ENCODE data around the gene SH3PXD2B. TPM values are rescaled to one million over a fixed set of nuclear protein-coding genes. Genes with fewer than 3 reads are reported as not detected.

The SH3PXD2B gene
- total and polyA plus RNA-seq, 2 of the 4 experiments (the other 2 are of a cell fraction) = 8.2 to 14.4 TPM

DNA sequence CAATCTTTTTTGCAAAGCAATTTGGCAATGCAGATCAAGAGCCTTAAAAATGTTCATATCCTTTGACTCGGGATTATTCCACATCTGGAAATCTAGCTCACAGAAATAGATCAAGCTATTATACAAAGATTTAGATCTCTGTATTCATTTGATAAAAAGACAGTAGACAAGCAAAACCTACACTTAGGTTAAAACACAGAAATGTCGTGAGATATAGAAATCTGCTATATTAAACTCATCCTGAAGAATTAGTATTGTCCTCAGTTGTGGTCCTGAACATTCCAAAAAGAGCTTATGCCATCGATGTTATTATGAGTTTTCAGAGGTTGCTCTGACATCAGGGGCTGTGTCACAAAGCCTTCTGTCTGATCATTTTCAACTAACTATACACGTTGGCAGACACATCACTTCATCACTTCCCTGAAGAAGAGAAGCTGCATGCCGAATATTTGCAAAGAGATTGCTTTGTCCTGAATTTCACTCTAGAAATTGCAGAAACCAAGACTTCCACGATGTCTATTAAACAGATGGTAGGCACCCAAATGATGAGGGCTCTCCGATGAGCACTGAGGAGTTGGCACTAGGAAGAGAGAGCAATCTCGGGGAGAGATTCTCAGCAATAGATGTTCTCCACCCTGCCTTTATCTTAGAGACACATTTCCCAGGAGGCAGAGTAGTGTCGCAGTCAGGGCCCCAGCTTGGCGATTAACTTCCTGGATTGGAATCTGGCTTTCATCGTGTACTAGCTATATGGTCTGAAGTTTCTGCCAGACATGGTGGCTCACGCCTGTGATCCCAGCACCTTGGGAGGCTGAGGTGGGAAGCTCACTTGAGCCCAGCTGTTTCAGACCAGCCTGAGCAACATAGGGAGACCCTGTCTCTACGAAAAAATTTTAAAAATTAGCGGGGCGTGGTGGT, 168.8 kb downstream of the SH3PXD2B start (continued):
- no peak for TF ChIP-seq USF2 (IDR thresholded peaks at IDR 0.05; ENCODE audit: low read depth, low read length)

DNA sequence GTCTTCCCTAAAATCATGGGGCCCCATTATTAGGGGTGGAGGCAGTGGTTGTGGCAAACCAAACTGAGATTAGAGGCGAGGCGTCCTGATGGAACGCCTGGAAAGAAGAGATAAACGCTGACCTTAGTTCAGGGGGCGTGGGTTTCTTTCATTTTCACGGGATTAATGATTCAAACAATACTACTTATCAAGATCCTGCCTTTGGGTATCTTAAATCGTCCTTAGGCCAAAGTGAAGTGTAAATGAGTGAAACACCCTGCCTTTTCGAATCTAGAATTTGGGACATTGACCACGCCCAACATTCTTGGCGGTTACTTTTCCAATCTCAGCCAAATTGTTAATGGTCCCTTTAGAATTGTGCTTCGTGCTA, 169.7 kb downstream of the SH3PXD2B start:
- peak overlapping the region; percentile 99 for H3K18ac ChIP-seq (ENCODE audit: low read depth, low read length)
- POLR2A ChIA-PET (ENCODE audit: unreplicated experiment) = no interaction called here
- H3K56ac ChIP-seq (ENCODE audit: extremely low read depth, insufficient read depth, low read length) = peak overlapping the region; percentile 93; the same call in 1 of the 2 replicates
- CTCF ChIA-PET = interaction anchor here (1.3 kb wide), 1 partner anchor 9 kb away, joined by 11 read pairs; no protein-coding TSS in a partner anchor
- H3K36me3 ChIP-seq (ENCODE audit: control insufficient read depth, insufficient read depth, low read length) = no peaks in the 10 kb centered on the region
- H2BK120ac ChIP-seq (ENCODE audit: low read depth, low read length) = peak overlapping the region; percentile 75
- peaks cover 3% of the 10 kb centered on the region for H3K4me1 ChIP-seq (ENCODE audit: control insufficient read depth, insufficient read depth, low read length)
- TF ChIP-seq RCOR1 (IDR thresholded peaks at IDR 0.05; ENCODE audit: insufficient replicate concordance, low read length) = no peak
- TF ChIP-seq MAZ (IDR thresholded peaks at IDR 0.05; ENCODE audit: borderline replicate concordance, low read depth, low read length) = no peak
- no peak for TF ChIP-seq SMC3 (IDR thresholded peaks at IDR 0.05; ENCODE audit: low read depth, low read length)
- no peak for TF ChIP-seq RFX5 (IDR thresholded peaks at IDR 0.05; ENCODE audit: low read depth, low read length)
- TF ChIP-seq FOS (IDR thresholded peaks at IDR 0.05; ENCODE audit: low read depth, low read length) = no peak
- TF ChIP-seq BHLHE40 (IDR thresholded peaks at IDR 0.05; ENCODE audit: low read depth, low read length) = no peak
- TF ChIP-seq RAD21 (IDR thresholded peaks at IDR 0.05; ENCODE audit: low read length) = no peak
- no peak for TF ChIP-seq CHD1 (IDR thresholded peaks at IDR 0.05; ENCODE audit: low read depth, low read length)
- TF ChIP-seq USF2 (IDR thresholded peaks at IDR 0.05; ENCODE audit: low read depth, low read length) = no peak
- TF ChIP-seq POLR2A (IDR thresholded peaks at IDR 0.05; ENCODE audit: low read depth, low read length) = no peak
- H2AK9ac ChIP-seq (replicated peaks; ENCODE audit: low read depth, low read length, poor library complexity) = peak overlapping the region; percentile 93
- peak overlapping the region; percentile 99 for H3K27ac ChIP-seq (ENCODE audit: insufficient read depth, low read length)
- H2AK5ac ChIP-seq (ENCODE audit: low read depth, low read length) = peak overlapping the region; percentile 44
- WGBS, 2 experiments (ENCODE audit: extremely low coverage in 2 of 2, insufficient read length in 1 of 2) = 0% methylated on average over 1 of the region's 11 CpGs; no CpG with 5 or more reads in 1 of the 2 experiments
- ATAC-seq (ENCODE audit: low read depth) (peak; percentile 0; the same call in 1 of the 2 replicates), DNase-seq (no peak)
- dilution Hi-C loops (cut with HindIII; ENCODE audit: low sequenced_read_pairs, unreplicated experiment) = no loop called here
- H2BK15ac ChIP-seq (ENCODE audit: low read depth, low read length) = peak overlapping the region; percentile 93
- H3K4me3 ChIP-seq (ENCODE audit: insufficient read depth, low read depth, low read length) = peak overlapping the region; percentile 94
- peak overlapping the region; percentile 97 for H2AFZ ChIP-seq (replicated peaks; ENCODE audit: low read length, poor library complexity)
- H4K91ac ChIP-seq (ENCODE audit: insufficient read depth, low read depth, low read length) = peak overlapping the region; percentile 96
- peak overlapping the region; percentile 98 for H3K4me2 ChIP-seq (ENCODE audit: low read depth, low read length)
- no TSS peak for BruUV-seq (replicated peaks)
- peak overlapping the region; percentile 99 for H3K9ac ChIP-seq (ENCODE audit: low read depth, low read length)
- peaks cover 7 to 33% of the 10 kb centered on the region in 2 experiments; a peak in 3 of 4 replicates for H3K79me1 ChIP-seq (ENCODE audit: low read depth in 1 of 2, low read length in 2 of 2)
- peaks cover 6% of the 10 kb centered on the region; the same call in 1 of the 2 replicates for H3K9me1 ChIP-seq (ENCODE audit: insufficient read depth, low read length)
- H3K23ac ChIP-seq (ENCODE audit: low read depth, low read length) = peak overlapping the region; percentile 98
- H3K14ac ChIP-seq (replicated peaks; ENCODE audit: low read depth, low read length) = peak overlapping the region; percentile 92
- H2BK20ac ChIP-seq (ENCODE audit: low read depth, low read length) = 0 out of 2 replicates have a peak overlapping the region, but pooled peaks have one; percentile 2
- H3K9me3 ChIP-seq (ENCODE audit: control insufficient read depth, insufficient read depth, low read length) = no peaks in the 10 kb centered on the region
- no peaks in the 10 kb centered on the region for H3K27me3 ChIP-seq (ENCODE audit: control insufficient read depth, insufficient read depth, low read length)
- H2BK5ac ChIP-seq (ENCODE audit: low read depth, low read length, poor library complexity, severe bottlenecking) = peak overlapping the region; percentile 96
- intact Hi-C loops (cut with micrococcal nuclease) = loop anchor here (5.0 kb wide), 3 partner anchors 77 to 662 kb away; no protein-coding TSS in a partner anchor
- H4K8ac ChIP-seq (ENCODE audit: low read depth in 2 of 2, low read length in 2 of 2) = peak overlapping the region; percentile 98
- peak overlapping the region; percentile 92 for H3K4ac ChIP-seq (ENCODE audit: low read depth, low read length)
- in situ Hi-C loops (cut with MboI; ENCODE audit: low sequenced_read_pairs) = loop anchor here (10.0 to 25.0 kb wide), 2 partner anchors 180 to 872 kb away; partner anchors contain the start of gene FGF18
- H4K20me1 ChIP-seq (ENCODE audit: insufficient read depth, low read length) = peaks cover 35% of the 10 kb centered on the region
- H4K5ac ChIP-seq (ENCODE audit: low read depth, low read length) = peak overlapping the region; percentile 99

Measured in IMR-90 (cell line).